Renal pelvis (tissue), 4 donors: Measurements from ENCODE around the gene PGAP3. TPM values are rescaled to one million over a fixed set of nuclear protein-coding genes. Genes with fewer than 3 reads are reported as not detected.

ENCODE experiments used
- DNase-seq: peaks from one replicate; pipeline ENCODE4 v3.0.0-alpha.2; 2013
- polyA plus RNA-seq, 3 donors: library from polyadenylated mRNA; unstranded; fragments of 120-200 nt; gene quantifications; one replicate each; pipeline ENCODE4 v1.2.1, GENCODE V29; 2013; ENCODE audit not compliant: insufficient read length in 3 of 3

The PGAP3 gene
- polyA plus RNA-seq, 3 donors: 37.4 to 48.6 (median 43.6) TPM

DNA sequence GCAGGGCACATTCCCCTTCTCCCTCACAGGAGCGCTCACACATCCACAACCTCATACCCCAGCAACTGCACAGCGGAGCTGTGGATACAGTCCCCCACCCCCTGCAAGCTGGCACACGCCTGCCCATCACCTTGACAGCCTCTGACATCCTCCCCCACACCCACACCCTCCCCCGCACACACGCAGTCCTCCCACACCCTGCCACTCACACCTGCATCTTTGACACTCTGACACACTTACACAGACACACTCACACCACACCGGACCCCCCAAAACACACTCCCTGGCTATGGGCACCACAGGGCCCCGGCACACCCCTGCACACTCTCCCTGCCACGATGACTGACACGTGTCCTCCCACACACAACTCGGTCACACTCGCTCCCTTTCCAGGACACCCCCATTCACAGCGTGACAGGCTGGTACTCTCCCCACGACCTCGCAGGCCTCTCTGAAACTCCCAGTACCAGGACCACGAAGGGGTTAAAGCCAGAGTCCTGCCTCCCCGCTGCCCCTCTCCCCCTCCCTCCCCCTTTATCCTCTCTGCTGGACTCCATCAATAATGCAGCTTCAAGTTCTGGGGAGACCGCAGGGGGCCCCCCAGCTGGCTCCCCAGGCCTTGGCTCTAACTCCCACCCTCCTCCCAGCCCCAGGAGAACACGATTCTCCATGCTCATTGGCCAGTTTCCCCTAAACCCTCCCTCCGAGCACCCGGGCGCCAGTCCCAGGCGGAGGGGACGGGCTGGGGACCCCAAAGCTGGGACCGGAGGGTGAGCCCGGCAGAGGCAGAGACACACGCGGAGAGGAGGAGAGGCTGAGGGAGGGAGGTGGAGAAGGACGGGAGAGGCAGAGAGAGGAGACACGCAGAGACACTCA lies 61.4 kb downstream of the PGAP3 start, which contains the start of gene PPP1R1B:
Gene PPP1R1B (plus strand): TSS at position 782 of the 876 bp plus-strand sequence. CDS start 441 bp downstream, outside the sequence.
- no peak for DNase-seq

DNA sequence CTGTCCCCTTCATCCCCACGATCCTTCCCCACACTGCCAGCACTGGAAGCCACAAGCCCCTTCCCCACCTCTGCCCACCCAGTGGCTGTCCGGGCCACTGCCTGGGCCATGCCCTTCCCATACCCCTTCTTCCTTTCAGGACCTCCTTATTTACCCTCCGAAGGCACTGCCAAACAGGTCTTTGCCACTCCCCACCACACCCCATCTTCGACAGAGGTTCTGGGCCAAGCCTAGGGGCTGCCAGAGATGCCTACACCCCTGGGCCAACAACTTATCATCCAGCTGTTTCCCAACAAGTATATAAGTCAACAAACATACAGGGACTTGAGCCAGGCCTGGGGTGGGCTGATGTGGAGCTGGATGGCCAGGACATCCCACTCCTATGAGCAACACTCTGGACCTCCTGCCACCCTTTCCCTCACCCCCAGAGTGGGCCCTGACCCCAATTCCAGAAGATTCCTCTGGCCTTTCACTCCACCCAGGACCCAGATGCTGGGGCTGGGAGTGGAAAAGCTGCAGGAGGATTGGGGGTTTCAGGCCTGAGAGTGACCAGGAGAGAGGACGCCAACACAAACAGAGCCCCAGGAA lies 62.6 kb downstream of the PGAP3 start:
- no peak for DNase-seq

DNA sequence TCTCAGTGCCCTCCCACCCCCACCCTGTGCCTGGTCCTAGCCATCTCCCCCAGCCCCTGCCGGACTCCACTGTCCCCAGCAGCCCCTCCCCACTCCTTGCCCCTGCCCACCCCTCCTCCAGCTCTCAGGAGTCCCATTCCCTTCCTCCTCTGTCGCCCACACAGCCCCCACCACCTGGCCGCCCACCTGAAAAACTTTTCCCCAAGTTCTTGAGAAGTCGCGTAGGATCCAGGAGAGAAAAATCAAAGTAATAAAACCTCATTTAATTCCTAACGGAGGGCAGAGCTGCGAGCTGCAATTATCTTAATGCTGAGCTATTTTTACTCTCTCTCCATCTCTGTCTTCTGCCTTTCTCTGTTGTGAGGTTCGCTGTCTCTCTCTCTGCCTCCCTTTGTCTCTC lies 63.5 kb downstream of the PGAP3 start:
- DNase-seq: no peak

DNA sequence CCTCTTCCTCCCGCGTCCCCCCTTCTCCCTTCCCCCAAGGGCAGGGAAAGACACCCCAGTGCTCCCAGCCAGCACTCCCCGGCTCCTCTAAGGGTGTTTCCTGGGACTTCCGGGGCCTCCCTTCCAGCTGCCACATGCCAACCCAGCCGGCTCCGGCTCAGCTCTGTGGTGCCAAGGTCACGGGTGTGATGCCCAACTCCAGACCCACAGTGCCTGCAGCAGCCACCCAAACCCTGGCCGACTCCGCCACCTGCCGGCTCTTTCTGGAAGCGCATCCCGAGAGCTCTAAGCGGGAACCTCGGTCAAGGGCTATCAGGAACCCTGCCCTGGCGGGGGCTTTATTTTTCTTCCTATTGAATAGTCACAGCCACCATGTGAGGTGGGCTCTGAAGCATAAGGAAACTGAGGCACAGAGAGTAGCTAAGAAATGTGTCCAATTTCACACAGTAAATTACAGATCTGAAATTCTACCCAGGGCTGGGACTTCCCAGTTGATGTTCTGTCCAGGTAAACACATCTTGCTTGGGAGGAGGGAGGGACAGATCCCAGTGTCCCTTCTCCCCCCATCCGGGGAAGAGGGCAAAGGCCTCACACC lies 64.4 kb downstream of the PGAP3 start:
- DNase-seq: peak; percentile 56

DNA sequence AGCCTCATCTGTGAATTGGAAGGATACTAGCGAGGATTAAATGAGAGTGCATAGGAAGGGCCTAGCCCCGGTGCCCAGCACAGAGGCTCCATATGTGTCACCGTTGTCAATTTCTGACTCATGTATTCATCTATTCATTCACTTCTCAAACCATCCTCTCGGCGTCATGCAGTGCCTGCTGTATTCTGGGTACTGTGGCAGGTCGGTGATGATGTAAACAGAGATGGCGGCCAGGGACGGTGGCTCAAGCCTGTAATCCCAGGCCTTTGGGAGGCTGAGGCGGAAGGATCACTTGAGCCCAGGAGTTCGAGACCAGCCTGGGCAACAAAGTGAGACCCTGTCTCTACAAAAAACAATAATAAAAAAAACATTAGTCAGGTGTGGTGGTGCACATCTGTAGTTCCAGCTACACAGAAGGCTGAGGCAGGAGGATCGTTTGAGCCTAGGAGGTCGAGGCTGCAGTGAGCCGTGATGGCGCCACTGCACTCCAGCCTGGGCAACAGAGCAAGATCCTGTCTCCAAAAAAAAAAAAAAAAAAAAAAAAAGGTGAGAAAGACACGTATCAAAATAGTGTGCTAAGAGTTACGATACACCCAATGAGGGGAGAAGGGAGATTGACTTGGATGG lies 65.4 kb downstream of the PGAP3 start:
- DNase-seq: no peak

DNA sequence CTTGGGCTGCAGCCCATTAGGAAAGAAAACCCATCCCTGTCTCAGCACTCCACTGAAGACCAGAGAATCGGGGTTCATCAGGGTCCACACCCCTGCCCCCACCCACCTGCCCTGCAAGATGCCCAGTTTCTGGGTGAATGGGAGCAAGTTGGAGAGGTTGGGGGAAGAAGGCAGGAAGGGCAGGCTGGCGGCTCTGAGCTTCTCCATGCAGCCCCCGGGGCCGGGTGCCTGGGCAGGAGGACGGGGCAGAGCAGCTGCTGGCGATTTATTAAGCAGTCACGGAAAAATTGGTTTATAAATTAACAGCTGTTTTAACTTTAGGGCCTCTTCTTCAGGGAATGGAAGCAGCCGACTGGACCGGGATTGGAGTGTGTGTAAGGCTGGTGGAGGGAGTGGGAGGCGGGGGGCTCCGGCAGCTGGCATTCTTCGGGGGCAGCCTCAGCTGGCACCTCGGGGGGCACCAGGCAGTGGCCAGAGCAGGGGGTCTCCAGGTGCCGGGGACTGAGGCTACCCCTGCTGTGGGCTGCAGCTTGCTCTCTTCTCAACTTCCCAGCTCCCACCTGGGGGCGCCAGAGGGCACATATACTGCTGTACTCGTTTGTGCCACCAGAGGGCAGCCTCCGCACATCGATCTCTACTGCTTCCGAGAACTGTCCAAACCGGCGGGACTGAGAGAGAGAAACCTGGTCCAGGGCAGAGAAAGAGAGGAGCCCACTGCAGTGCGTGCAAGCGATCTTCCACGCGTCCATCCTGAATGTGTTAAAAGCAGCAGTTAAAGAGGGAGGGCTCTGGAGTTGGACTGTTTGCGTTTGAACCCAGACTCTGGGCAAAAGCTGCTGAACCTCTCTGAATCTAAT lies 66.1 kb downstream of the PGAP3 start:
- DNase-seq: peak; percentile 81

Other genes with a start within 250 kb of the PGAP3 start
- 10 to 100 TPM; 48.7 to 54.4 (median 53.5) TPM for gene MED1, start 236.8 kb downstream of the PGAP3 start, polyA plus RNA-seq
- gene CDK12, start 226.6 kb downstream of the PGAP3 start, polyA plus RNA-seq: 10 to 100 TPM; 44.6 to 68.6 (median 64.7) TPM
- under 1 TPM; 0.01 to 0.06 (median 0.04) TPM for gene NEUROD2, start 80.1 kb downstream of the PGAP3 start, polyA plus RNA-seq
- gene PPP1R1B, start 61.1 kb downstream of the PGAP3 start, polyA plus RNA-seq: 10 to 100 TPM in 2 of 3 donors, 1 to 10 TPM in 1; 9.1 to 13.6 (median 12.2) TPM
- 10 to 100 TPM; 49.1 to 54.7 (median 54.3) TPM for gene STARD3, start 50.9 kb downstream of the PGAP3 start, polyA plus RNA-seq
- gene TCAP, start 22.7 kb downstream of the PGAP3 start, polyA plus RNA-seq: 1 to 10 TPM; 1.5 to 2.0 (median 1.9) TPM
- gene PNMT, start 19.6 kb downstream of the PGAP3 start, polyA plus RNA-seq: 1 to 10 TPM; 3.0 to 3.9 (median 3.3) TPM
- 100 to 1,000 TPM; 178 to 214 (median 210) TPM for gene ERBB2, start 12.0 kb upstream of the PGAP3 start, polyA plus RNA-seq
- 10 to 100 TPM; 33.6 to 36.8 (median 35.9) TPM for gene MIEN1, start 42.5 kb upstream of the PGAP3 start, polyA plus RNA-seq
- gene GRB7, start 49.9 kb upstream of the PGAP3 start, polyA plus RNA-seq: 10 to 100 TPM; 38.0 to 56.5 (median 53.2) TPM
- under 1 TPM; 0.23 to 0.33 (median 0.30) TPM for gene IKZF3, start 176.3 kb upstream of the PGAP3 start, polyA plus RNA-seq
- gene ZPBP2, start 180.1 kb upstream of the PGAP3 start, polyA plus RNA-seq: not detected
- 10 to 100 TPM; 10.7 to 29.9 (median 21.1) TPM for gene GSDMB, start 230.6 kb upstream of the PGAP3 start, polyA plus RNA-seq
- 100 to 1,000 TPM in 1 of 3 donors, 10 to 100 TPM in 2; 94.8 to 106 (median 96.6) TPM for gene ORMDL3, start 239.5 kb upstream of the PGAP3 start, polyA plus RNA-seq
- gene LRRC3C, start 239.7 kb upstream of the PGAP3 start, polyA plus RNA-seq: not detected